NCI-H2081 (cell line): ENCODE measurements around the gene CLDN19.
"Not testable (repeated sequence)": the region's sequence is repeated elsewhere in the genome, so short reads cannot be mapped to it uniquely, and the experiment has no call there.

Experiments used
- DNase-seq, 2 experiments: peaks; one replicate each; lab custom pipeline; 2025; lab: John Stamatoyannopoulos, UW

The CLDN19 gene

DNA sequence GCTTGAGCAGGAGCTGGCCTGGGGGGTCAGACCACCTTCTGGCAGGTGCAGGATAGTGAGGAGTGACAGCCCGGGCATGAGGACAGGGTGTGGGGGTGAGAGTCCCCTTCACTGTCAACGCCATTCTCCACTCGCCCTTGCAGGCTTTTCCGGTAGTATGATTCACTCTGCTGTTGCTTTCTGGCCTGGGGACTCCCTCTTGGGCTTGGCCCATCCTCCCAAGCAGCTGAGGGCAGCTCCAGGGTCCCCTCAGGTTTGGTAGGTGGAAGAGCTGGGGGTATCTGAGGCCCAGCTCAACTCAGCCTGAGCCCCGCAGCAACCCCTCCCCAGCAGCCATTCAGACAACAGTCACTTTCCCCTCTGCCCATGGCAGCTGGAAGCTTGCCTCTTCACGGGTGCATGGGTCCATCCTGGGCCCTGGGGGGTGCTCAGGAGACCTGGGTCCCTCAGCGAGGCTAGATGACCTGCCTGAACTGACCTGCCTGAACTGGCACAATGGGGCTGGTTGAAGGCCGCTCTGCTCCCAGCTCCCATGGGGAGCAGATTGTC lies 1.3 kb downstream of the CLDN19 start:
- no peak for DNase-seq

DNA sequence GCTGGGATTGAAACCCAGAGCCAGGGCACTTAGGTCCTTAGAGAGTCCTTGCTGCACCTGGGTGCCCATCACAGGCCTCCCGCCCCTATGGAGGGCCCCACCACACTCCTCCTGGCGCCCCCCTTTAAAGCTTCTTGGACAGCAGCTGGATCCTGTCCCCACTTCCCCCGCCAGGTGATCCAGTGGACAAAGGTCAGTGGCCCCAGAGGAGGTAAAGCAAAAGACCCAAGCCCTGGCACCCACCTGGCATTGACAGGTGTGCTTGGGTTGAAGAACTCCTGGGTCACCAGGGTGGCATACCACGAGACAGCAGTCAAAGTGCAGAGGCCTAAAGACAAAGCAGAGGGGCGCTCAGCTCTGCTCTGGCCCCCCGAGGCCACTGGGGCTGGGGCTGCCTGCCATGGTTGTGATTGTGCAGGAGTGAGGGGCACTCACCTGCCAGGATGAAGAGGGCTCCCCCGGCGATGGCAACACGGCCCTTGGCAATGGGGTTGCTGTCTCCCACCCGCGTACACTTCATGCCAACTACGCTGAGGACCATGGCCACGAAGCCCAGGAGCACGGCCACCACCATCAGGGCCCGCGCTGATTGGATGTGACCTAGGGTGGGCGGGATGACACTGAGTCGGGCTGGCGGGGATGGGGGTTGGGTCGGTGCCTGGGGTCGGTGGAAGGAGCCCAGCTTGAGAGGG lies 1.9 kb downstream of the CLDN19 start:
- no peak for DNase-seq

DNA sequence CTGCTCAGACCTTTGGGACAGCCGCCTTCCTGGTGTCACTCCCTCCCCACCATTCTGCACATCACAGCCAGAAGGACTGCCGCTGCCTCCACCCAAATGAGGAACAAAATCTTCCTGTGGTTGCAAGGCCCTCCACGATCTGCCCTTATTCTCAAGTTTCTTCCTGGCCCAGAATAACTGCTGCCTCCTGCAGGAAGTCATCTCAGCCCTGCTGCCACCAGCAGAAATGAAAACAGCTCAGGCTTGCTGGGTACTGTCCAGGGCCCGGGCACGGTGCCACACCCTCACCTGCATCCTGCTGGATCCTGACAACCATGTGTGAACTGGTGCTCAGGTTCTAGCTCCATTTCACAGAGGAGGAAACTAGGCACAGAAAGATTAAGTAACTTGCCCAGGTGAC lies 2.8 kb downstream of the CLDN19 start:
- DNase-seq: peak; percentile 54 to 75

DNA sequence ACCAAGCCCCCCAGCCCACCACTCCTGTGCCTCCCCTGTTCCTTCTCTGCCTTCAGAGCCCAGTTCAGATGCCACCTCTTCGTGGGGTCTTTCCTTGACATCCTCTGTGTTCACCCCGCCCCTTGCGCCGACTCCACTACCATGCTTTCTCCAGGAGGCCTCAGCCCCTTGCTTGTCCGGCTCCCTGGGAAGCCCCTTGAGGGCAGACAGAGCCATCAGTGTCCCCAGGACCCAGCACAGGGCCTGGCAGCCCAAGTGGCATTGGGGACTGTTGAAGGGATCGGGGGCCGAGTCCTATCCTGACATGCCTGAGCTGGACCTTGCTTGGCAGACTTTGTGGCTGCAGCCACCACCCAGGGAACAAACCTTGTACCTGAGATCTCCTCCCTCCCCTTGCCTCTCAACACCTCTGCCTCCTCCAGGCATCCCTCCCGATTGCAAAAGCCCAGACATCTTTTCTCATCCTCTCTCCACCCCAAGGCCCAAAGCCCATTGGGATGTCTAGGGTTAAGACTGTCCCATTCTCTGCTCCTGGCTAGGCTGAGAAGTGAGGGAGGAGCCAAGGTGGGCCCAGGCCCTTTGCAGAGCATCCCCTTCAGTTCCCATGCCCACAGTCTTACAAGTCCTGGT lies 3.4 kb downstream of the CLDN19 start:
- DNase-seq: no peak

DNA sequence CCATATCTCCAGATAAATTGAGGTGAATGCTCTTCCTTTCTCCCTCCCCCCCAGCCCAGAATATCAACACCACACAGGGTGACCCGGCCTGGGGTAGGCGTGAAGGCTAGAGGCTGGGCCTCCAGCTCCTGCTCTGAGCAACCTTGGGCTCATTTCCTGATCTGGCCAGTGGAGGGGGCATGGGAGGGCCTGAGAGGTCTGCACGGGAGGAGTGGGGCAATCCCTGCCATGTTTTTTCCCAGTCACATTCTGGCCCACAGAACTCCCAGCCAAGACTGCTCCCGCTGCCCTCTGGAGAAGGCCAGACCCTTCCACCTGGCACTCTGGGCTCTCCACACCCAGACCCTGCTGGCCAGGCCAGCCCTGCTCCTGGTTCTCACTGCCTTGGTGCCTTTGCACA lies 3.9 kb downstream of the CLDN19 start:
- DNase-seq: no peak

DNA sequence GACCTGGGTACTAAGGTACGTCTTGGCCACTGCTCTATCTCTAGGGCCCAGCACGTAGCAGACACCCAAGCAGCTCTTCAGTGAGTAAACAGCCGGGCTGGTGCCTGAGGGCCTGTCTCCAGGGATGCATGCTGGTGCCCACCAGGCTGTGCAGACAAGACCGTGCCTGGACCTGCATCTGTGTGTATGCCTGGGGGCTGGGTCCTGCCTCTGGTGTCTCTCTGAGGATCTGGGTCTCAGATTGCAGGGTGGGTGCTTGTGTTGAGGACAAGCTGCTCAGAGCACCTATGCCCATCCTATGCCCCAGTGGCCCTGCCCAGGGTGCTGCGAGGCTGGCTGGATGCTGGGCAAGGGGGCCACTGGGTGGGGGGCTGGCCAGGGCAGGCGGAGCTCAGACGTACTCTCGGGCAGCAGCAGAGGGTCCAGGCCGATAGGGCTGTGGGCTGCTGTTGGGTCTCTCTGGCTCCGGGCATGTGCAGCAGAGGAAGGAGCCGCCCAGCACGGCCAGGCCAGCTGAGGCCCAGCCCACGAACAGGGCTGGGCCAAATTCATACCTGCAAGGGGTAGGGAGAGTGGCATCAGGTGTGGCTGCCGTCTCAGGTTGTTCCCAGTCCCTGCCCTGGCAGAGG lies 4.4 kb downstream of the CLDN19 start:
- DNase-seq: no peak

DNA sequence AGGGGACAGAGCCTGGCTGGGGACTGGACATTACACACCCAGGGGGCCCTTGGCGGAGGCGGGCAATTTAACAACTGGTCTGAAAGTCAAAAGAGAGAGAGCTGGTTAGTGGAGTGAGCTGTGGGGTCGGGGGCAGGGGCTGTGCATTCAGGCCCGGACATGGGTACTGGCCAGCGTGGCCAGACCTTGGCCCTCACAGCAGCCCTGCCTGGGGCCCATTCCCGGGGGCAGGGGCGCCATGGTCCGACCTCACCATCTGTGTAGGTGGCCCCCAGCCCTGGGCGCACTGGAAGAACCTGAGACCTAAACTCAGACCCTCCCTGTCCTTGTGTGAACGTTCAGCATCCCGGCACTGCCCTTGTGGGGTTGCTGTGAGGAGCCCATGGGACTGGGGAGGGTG lies 5.0 kb downstream of the CLDN19 start:
- no peak for DNase-seq

DNA sequence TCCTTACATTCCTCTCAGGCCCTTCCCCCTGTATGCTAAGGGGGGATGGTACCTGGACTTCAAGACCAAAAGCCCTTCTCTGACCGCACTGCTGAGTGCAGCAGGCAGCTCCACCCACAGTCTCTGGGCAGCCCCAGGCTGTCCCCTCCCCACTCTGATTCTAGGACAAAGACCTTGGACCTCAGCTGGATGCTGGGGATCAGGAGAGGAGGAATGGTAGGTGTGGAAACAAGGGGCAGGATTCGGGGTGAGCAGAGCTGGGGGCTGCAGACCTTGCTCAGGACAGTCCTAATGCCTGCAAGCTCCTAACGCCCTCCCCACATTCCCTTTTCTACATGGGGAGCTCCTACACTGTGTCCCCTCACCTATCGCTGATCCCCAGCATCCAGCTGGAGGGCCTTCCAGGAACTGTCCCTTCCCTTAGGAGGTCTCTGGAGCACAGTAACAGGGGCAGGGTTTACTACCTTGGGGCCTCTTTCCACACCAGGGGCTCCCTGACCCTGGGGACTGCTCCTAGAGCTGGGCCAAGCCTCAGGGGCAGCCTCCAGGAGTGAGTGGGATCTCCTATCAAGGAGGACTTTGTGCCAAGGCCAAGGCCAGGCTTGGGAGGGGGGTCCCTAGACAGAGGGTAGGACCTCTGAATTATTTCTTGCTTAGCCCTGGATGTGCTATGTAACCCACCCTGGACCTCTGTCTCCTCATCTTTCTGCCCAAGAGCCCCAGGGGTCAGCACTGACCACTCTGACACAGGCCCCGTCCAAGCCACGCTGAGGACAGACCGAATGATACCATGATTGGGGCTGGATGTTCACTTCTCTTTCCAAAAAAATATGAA lies 5.6 kb downstream of the CLDN19 start:
- DNase-seq: no peak

DNA sequence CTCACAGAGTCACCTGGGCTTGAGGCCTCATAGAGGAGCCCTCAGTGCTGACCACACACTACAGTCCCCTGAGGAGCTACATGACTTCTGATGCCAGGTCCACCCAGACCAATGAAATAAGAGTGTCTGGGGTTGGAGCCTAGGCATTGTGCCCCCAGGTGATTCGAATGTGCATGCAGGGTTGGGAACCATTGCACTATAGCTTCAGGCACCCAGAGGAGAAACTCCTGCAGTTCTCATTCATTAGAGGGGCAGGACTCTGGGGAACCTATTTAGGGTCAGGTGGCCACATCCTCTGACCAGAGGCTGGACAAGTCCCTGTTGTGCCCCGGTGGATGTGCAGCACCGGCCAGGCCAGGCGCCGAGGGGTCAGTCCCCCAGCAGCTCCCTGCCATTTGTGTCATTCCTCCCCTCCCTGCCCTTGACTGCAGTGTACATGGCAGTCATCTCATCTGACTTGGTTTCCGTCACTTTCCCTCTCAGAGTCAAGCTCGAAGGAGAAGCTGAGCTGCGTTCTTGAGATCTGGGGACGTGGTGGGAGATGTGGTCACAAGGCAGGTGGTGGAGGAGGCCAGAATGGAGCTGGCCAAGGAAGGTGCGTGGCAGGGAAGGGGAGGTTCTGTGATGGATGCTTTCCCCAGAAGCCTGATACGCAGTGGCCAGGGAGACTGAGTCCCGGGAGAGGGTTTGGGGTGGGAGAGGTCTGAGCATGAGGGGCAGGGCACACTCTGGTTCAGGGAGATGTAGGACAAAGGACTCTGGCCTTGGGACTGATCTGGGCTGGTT lies 6.4 kb downstream of the CLDN19 start:
- no peak for DNase-seq

DNA sequence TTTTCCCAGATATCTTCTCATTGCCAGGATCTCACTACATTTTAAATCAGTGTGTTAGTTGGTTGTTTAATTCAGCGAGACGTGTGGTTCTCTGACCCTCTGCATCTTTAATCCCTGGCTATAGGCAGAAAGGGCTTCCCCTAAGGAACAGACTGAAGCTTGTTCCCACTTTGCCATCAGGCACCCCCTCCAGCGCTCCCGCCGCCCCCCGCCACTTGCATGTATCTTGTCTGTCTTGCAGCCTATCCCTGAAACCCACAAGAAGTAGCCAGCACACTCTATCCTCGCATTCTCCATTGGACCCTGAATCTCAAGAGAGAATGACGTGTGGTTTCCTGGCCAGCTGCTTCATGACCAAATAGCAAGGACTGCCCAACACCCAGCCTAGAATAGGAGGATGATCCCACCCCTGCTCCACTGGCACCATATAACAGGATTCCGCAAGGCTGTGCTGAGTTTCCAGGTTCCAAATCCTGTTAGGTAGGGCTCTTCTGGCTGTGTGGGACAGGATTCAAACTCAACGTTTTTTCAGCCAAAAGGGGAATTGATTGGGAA lies 7.8 kb downstream of the CLDN19 start:
- no peak for DNase-seq

DNA sequence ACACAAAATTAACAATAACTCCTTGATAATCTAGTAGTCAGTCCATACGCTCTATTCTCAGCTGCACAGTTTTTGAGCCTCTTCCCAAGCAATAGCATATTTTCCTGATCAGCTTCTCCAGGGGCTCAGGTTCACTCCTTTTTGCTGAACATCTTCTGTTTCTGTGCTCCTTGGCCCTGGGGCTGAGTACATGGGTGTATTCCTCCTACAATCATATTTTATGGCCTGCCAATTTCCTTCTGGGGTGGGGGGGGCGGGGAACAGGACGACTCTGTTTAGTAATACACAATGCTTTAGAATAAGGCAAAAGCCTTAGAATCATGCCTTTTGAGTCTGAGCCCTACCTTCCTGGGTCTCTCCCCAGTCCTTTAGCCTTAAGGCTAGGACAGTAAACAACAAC lies 8.5 kb downstream of the CLDN19 start:
- no peak for DNase-seq

DNA sequence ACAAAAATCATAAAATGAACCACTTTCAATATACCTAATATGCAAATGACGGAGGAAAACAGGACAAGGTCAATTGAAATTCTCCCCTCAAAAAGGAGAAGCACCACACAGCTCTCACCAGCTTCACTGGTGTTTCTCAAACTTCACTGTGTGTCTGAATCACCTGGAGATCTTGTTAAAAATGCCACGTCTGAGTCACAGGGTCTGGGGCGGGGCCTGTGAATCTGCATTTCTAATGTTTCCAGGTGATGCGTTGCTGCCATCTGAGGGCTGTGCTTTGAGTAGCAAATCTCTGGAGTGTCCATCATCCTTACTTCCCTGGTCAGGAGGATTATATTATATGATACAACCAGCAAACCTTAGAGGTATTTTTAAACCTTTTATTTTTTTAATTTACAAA lies 9.0 kb downstream of the CLDN19 start:
- peak; percentile 27 to 58 for DNase-seq

DNA sequence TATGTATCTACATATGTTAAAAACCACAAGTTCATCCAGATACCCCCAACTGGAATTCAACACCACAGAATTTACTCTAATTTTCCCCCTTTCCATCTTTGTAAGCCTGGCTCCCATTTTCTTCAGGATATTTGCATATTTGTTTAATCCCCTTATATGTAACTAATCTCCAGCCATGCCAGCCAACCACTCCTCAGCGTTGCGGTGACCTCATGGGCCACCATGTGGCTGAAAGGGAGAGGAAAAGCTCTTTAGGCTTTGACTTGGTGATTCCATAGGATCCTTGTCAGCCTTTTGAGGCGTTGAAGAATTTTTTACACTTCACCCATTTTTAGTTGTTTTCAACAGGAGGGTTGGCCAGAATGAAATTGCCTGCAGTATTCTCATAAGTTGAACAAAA lies 10.0 kb downstream of the CLDN19 start:
- DNase-seq: no peak

DNA sequence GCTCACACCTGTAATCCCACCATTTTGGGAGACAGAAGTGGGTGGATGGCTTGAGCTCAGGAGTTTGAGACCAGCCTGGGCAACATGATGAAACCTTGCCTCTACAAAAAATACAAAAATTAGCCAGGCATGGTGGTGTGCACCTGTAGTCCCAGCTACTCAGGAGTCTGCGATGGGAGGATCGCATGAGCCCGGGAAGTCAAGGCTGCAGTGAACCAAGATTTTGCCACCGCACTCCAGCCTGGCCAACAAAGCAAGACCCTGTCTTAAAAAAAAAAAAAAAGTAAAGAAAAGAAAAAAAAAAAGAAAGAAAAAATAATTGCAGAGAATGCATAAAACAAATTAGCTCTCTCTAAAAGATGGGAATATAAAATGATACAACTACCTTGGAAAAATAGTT lies 14.2 kb downstream of the CLDN19 start:
- not testable (repeated sequence) for DNase-seq

DNA sequence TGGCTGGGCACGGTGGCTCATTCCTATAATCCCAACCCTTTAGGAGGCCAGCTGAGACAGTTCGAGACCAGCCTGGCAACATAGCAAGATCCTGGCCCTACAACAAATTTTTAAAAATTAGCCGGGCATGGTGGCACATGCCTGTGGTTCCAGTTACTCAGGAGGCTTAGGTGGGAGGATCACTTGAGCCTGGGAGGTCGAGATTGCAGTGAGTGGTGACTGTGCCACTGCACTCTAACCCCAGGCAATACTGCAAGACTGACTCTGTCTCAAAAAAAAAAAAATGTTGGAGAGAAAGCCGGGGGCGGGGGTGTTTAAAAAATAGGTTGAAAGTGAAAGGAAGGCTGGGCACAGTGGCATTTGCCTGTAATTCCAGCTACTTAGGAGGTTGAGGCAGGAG lies 16.5 kb downstream of the CLDN19 start:
- DNase-seq: no peak

DNA sequence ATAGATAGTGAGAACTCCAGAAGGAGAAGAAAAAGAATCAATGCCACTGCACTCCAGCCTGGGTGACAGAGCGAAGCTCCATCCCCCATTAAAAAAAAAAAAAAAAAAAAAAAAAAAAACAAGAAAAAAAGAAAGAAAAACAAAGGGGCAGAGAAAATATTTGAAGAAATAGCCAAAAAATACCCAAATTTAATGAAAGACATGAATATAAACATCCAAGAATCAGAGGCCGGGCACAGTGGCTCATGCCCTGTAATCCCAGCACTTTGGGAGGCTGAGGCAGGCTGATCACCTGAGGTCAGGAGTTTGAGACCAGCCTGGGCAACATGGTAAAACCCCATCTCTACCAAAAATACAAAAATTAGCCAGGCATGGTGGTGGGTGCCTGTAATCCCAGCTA lies 17.6 kb downstream of the CLDN19 start:
- DNase-seq: not testable (repeated sequence)

DNA sequence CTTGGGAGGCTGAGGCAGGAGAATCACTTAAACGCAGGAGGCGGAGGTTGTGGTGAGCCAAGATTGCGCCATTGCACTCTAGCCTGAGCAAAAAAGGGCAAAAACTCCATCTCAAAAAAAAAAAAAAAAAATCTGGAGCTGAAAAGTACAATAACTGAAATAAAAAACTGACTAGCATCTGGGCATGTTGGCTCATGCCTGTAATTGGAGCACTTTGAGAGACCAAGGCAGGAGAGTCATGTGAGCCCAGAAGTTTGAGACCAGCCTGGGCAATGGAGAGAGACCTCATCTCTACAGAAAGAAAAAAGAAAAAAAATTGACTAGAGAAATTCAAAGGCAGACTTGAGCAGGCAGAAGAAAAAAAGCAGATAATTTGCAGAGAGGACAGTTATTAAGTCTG lies 18.1 kb downstream of the CLDN19 start:
- DNase-seq: no peak

DNA sequence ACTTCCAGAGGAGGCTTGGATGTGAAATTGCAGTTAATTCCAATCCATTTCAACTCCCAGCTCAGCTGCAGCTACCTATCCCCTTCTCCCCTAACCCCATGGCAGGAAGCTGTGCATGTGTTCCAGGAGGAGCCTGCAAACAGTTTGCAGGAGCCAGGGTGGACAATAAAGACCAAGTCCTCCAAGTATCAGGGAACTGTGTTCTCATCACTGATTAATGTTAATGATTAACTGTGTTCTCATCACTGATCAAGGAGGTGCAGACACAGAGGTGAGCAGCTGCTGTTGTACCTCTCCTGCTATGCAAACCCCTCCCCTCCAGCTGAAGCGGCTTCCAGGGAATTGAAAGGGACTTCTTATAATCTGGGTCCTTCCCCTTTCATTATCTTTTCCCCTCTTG lies 19.2 kb downstream of the CLDN19 start:
- DNase-seq: no peak

DNA sequence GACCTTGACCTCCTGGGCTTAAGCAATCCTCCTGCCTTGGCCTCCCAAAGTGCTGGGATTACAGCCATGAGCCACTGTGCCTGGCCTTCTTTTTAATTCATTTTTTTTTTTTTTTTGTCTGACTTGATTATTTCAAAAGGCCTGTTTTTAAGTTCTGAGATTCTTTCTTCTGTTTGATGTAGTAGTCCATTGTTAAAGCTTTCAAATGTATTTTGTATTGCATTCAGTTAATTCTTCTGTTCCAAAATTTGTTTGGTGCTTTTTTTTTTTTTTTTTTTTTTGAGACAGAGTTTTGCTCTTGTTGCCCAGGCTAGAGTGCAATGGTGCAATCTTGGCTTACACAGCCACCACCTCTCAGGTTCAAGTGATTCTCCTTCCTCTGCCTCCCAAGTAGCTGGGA lies 25.6 kb downstream of the CLDN19 start:
- DNase-seq: not testable (repeated sequence)

DNA sequence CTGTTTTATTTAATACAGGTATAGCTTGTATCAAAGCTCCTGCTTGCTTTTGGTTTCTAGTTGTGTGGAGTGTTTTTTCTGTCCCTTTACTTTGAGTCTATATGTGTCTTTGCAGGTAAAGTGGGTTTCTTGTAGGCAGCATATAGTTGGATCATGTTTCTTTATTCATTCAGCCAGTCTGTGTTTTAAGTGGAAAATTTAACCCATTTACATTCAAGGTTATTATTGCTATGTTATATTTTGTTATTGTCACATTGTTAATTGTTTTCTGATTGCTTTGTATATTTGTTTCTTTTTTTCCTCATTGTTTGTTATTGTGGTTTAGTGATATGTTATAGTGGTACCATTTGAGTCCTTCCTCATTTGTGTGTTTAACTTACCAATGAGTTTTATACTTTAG lies 26.7 kb downstream of the CLDN19 start:
- no peak for DNase-seq

DNA sequence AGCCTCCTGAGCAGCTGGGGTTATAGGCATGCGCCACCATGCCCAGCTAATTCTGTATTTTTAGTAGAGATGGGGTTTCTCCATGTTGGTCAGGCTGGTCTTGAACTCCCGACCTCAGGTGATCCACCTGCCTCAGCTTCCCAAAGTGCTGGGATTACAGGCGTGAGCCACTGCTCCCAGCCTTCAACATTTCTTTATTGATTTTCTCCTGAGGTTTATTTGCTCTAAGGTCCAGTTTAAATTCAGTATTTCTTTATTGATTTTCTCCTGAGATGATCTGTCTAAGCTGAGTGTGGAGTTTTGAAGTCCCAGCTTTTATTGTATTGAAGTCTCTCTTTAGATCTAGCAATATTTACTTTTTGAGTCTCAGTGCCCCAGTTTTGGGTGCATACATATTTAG lies 27.2 kb downstream of the CLDN19 start:
- DNase-seq: not testable (repeated sequence)
